AG04450 (cell line): ENCODE results near the gene TMEM63C. TPM values are rescaled to one million over a fixed set of nuclear protein-coding genes. Genes with fewer than 3 reads are reported as not detected.

Experiments
- CTCF ChIA-PET: fragments of 300-600, 350-600 bp; formaldehyde crosslinking; extraction: SDS; loops from one replicate; lab custom pipeline; 2022; ENCODE audit warnings: antibody characterized with exemption, inconsistent platforms; lab: Charles Lee
- POLR2A ChIA-PET: fragments of 350-600 bp; formaldehyde crosslinking; extraction: SDS; loops from one replicate; lab custom pipeline; 2021; ENCODE audit warnings: antibody characterized with exemption, inconsistent platforms; lab: Yijun Ruan, JAX
- DNase-seq: peaks from one replicate; pipeline ENCODE4 v3.0.0-alpha.2; 2011; ENCODE audit warnings: low read depth, low spot score
- H3K27ac ChIP-seq: one replicate; pipeline ENCODE4 v1.5.1; 2012; ENCODE audit warnings: low read depth, low read length, control low read depth
- H3K27me3 ChIP-seq: one replicate; pipeline ENCODE4 v1.6.0; 2012; ENCODE audit warnings: low read length; ENCODE audit not compliant: control insufficient read depth, insufficient read depth
- H3K4me3 ChIP-seq: 2 replicates; pipeline ENCODE4 v1.5.1; 2011; ENCODE audit warnings: mild to moderate bottlenecking, low read depth, low read length, control low read depth
- H3K9me3 ChIP-seq: 2 replicates; pipeline ENCODE4 v1.5.1; 2012; ENCODE audit warnings: low read length; ENCODE audit not compliant: control insufficient read depth, insufficient read depth
- polyA minus RNA-seq: library from RNA; depleted of rRNA, polyadenylated mRNA; stranded (reverse); fragments of >200 nt; gene quantifications from 2 replicates; pipeline ENCODE4 v1.2.3, GENCODE V29; 2011; rRNA and poly(A)+ RNA removed
- polyA plus RNA-seq: library from polyadenylated mRNA; depleted of rRNA; stranded (reverse); fragments of >200 nt; gene quantifications from 2 replicates; pipeline ENCODE4 v1.2.3, GENCODE V29; 2011; rRNA removed
- TF ChIP-seq, protein P1 (sequence below): IDR thresholded peaks from 2 replicates; pipeline ENCODE4 v1.5.1; 2011; ENCODE audit warnings: low read depth, low read length, control low read depth, inconsistent platforms

The TMEM63C gene
- polyA plus RNA-seq (not detected in 2 replicates), polyA minus RNA-seq (not detected in 2 replicates)

DNA sequence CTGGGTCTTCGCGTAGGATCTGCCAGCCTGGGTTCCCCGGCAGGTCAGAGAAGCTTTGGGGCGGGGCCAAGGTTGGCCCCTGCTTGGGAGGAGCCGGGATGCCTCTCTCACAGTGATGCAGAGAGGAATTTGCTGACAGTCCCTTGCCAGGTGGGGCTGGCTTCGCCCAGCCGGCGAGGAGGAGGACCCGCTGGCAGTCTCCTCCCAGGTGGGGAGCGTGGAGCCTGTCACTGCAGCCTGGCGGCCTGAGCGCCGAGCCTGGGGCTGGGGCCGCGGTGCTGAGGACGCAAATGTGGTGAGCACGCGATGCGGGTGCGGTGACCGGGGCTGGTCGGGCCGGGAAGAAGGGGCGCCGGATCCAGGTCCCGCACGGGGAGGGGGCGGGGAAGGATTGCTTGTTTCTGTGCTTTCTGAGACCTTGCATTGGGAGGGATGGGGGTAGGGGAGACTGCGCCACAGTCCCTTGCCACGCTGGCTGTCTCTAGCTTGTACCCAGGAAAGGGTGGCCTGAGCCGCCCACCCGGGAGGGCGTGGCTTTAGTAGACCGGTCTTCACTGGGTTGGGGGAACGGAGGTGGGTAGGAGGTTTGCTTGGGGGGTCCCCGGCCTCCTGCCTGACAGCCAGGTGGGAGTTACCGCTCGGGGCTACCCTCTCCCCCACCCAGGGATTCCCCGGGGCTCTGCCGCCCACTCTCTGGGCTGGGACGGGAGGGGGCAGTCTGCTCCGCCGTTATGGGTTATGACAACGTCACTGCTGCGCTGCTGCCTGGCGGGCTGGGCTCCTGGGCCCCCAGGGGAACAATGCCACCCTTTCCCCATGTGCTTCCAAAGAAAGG is at the start of gene TMEM63C:
TMEM63C (plus strand) TSS at position 196 of the 835 bp plus-strand sequence. CDS start 37,016 bp downstream, outside the sequence.
- no peak for DNase-seq
- Histone ChIP-seq H3K4me3 (no peak within 1 kb of the TSS), H3K9me3 (no peaks in the 10 kb centered on the region), H3K27me3 (peaks cover 23% of the 10 kb centered on the region), H3K27ac (no peak within 1 kb of the TSS)
- ChIA-PET POLR2A (no interaction called here), CTCF (no interaction called here)
- TF ChIP-seq, protein P1, sequence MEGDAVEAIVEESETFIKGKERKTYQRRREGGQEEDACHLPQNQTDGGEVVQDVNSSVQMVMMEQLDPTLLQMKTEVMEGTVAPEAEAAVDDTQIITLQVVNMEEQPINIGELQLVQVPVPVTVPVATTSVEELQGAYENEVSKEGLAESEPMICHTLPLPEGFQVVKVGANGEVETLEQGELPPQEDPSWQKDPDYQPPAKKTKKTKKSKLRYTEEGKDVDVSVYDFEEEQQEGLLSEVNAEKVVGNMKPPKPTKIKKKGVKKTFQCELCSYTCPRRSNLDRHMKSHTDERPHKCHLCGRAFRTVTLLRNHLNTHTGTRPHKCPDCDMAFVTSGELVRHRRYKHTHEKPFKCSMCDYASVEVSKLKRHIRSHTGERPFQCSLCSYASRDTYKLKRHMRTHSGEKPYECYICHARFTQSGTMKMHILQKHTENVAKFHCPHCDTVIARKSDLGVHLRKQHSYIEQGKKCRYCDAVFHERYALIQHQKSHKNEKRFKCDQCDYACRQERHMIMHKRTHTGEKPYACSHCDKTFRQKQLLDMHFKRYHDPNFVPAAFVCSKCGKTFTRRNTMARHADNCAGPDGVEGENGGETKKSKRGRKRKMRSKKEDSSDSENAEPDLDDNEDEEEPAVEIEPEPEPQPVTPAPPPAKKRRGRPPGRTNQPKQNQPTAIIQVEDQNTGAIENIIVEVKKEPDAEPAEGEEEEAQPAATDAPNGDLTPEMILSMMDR = no peak

DNA sequence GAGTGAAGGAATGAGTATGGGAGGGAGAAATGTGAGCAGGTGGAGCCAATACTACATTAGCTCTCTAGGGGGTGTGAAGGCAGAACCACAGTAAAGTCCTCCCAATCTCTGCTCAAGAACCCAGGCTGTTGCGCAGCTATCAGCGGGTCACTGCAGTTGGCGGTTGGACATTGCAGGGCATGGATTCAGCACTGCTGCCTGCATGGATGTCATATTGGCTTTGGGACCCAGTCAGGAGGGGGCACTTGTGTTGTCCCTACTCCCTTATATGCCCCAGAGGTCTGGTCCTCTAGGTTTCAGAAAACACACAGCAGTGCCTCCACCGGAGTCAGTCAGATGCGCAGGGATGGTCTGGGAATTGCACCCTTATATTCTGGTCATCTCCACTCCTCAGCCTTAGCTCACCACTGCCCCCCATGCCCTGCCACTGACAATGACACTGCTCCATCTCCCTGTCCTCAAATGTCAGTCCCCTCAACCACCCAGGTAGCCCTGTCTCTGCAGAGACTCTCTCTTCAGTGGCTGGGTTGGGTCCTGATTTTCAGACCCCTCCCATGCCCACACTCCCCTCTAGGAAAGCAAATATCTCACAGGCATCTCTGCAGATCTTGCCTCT is 49.6 kb upstream of the TMEM63C start:
- no peak for DNase-seq
- TF ChIP-seq, protein P1 = no peak
- Histone ChIP-seq H3K9me3 (no peaks in the 10 kb centered on the region), H3K27ac (no peak overlapping the region), H3K4me3 (no peak overlapping the region), H3K27me3 (peaks cover 34% of the 10 kb centered on the region)
- POLR2A ChIA-PET = no interaction called here
- CTCF ChIA-PET = no interaction called here

DNA sequence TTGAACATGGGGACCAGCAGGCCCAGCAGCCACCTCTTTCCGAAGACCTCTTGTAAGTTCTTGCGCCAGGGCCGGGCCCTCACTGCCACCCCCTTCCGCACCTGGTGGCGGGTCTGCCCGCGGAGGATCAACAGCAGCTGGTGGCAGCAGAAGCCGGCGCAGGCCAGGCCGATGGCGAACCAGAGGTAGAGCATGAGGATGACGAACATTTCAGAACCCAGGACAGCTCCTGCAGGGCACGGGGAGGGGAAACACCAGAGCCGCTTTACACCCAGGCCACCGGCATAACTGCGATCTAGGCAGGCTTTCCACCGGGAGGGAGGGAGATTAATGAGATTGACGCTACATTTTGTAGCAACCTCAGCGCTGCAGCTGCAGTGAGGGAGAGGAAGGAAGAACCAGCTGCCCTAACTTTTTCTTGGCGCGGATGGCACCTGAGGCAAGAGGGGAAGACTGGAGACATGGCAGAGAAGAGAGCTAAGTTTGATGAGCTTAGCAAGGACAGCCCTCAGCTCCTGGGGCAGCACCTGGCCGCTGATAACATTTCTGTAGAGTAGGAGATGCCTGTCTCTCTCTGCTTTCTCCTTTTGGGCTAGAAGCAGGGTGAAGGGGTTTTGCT is 47.8 kb upstream of the TMEM63C start:
- POLR2A ChIA-PET = no interaction called here
- Histone ChIP-seq H3K4me3 (no peak overlapping the region), H3K27me3 (peaks cover 41% of the 10 kb centered on the region), H3K9me3 (no peaks in the 10 kb centered on the region), H3K27ac (no peak overlapping the region)
- CTCF ChIA-PET = interaction anchor here (0.7 to 1.1 kb wide), 3 partner anchors 10 to 261 kb away, joined by 3 read pairs; no protein-coding TSS in a partner anchor
- TF ChIP-seq, protein P1 = no peak
- peak; percentile 11 for DNase-seq

DNA sequence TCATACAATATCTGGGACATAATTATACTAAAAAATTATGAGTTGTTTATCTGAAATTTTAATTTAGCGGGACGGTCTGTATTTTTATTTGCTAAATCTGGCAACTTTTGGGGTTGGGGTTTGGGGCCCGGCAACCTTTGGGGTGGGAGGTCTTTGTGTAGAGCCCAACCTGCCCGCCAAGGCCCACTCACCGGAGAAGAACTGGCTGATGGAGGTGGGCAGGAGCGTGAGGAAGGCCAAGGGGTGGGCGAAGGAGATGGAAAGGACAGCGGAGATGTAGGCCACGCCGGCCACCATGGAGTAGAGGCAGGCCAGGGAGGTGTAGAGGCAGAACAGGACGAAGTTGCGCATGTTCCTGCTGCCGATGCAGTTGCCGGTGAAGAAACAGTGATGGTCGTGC is 42.6 kb upstream of the TMEM63C start:
- POLR2A ChIA-PET = no interaction called here

More for the DNA sequence above, 42.6 kb upstream of the TMEM63C start:
- Histone ChIP-seq H3K27me3 (peaks cover 70% of the 10 kb centered on the region), H3K27ac (no peak overlapping the region), H3K4me3 (no peak overlapping the region), H3K9me3 (no peaks in the 10 kb centered on the region; the same call in 1 of the 2 replicates)
- TF ChIP-seq, protein P1 = no peak
- CTCF ChIA-PET = no interaction called here
- DNase-seq = no peak
